ENCODE data around the gene TPR. TPM values are rescaled to one million over a fixed set of nuclear protein-coding genes. Genes with fewer than 3 reads are reported as not detected.

Gene TPR
- total and polyA plus RNA-seq, 2 of the 8 experiments (the other 6 are each of a cell fraction or from before 2014, with no cell fraction given): 57.1 to 102 TPM

GRCh38 chr1:186409091-186409490 lies 34.0 kb upstream of the TPR start:
- DNase-seq (ENCODE audit: low read depth in 1 of 2, low spot score in 2 of 2) (no peak), FAIRE-seq (no peak)
- H3K4me2 ChIP-seq (ENCODE audit: insufficient read depth in 1 of 2, low read depth in 2 of 2, low read length in 2 of 2): no peak overlapping the region
- H4K91ac ChIP-seq (replicated peaks; ENCODE audit: insufficient read length, low read length): no peak overlapping the region
- H3K23me2 ChIP-seq (ENCODE audit: low read depth, low read length): no peaks in the 10 kb centered on the region
- CTCF ChIA-PET (ENCODE audit: partially characterized antibody): interaction anchor here (0.6 to 1.3 kb wide), 5 partner anchors 9 to 728 kb away, joined by 3 to 4 read pairs (median 3); no protein-coding TSS in a partner anchor
- H3K4ac ChIP-seq (replicated peaks; ENCODE audit: insufficient read length, low read depth, low read length): no peak overlapping the region
- H3K4me1 ChIP-seq (replicated peaks in 1 of 4; ENCODE audit: control insufficient read depth in 3 of 4, insufficient read depth in 4 of 4, low read length in 3 of 4): no peaks in the 10 kb centered on the region
- peaks cover 0 to 58% (median 14%) of the 10 kb centered on the region in 4 experiments; a peak in 3 of 8 replicates for H3K36me3 ChIP-seq (ENCODE audit: control insufficient read depth in 2 of 4, insufficient read depth in 4 of 4, low read length in 3 of 4)
- H3K18ac ChIP-seq (ENCODE audit: extremely low read depth, low read length): no peak overlapping the region
- no peak overlapping the region for H2AK5ac ChIP-seq (ENCODE audit: low read depth, low read length)
- no peaks in the 10 kb centered on the region for H4K20me1 ChIP-seq (replicated peaks in 1 of 2; ENCODE audit: control insufficient read depth in 1 of 2, insufficient read depth in 2 of 2, low read length in 2 of 2)
- H3K14ac ChIP-seq (ENCODE audit: insufficient read length): no peak overlapping the region
- H3K4me3 ChIP-seq (ENCODE audit: extremely low read depth in 1 of 4, insufficient read depth in 2 of 4, low read depth in 3 of 4, low read length in 4 of 4): no peak overlapping the region
- POLR2A ChIA-PET (ENCODE audit: partially characterized antibody): interaction anchor here (1.4 kb wide), 1 partner anchor 34 kb away, joined by 4 read pairs; the partner anchor contains the start of gene TPR
- no peaks in the 10 kb centered on the region for H3K9me3 ChIP-seq (ENCODE audit: insufficient read depth in 2 of 2, low read depth in 1 of 2, low read length in 1 of 2)
- no peak overlapping the region for H2BK20ac ChIP-seq (ENCODE audit: low read length)
- no peak overlapping the region for H3K56ac ChIP-seq (replicated peaks; ENCODE audit: insufficient read length, low read depth, low read length)
- no peak overlapping the region for H2BK15ac ChIP-seq (ENCODE audit: low read length)
- H4K5ac ChIP-seq (ENCODE audit: insufficient read length, low read depth, low read length): no peak overlapping the region
- H3K27ac ChIP-seq (ENCODE audit: low read depth, low read length): no peak overlapping the region
- no peak overlapping the region for H2BK120ac ChIP-seq (replicated peaks; ENCODE audit: low read depth, low read length)
- no peaks in the 10 kb centered on the region for H3K79me1 ChIP-seq (ENCODE audit: low read depth, low read length)
- 98% methylated on average over 3 of the region's 3 CpGs; no CpG with 5 or more reads in 1 of the 2 experiments for WGBS, 2 experiments (ENCODE audit: extremely low coverage in 1 of 2, insufficient coverage in 1 of 2, insufficient read length in 1 of 2, insufficient replicate concordance in 2 of 2, low coverage in 1 of 2, low lambda C conversion rate in 2 of 2, missing lambda C conversion rate in 1 of 2)
- H2BK12ac ChIP-seq (ENCODE audit: low read depth, low read length): no peak overlapping the region
- H4K8ac ChIP-seq (ENCODE audit: extremely low read depth, insufficient read depth, low read length): no peak overlapping the region
- no peak overlapping the region for H2BK5ac ChIP-seq (ENCODE audit: low read depth, low read length)
- H3K27me3 ChIP-seq (replicated peaks in 1 of 4; ENCODE audit: control insufficient read depth in 3 of 4, extremely low read depth in 1 of 4, insufficient read depth in 3 of 4, low read length in 3 of 4): no peaks in the 10 kb centered on the region
- H3K79me2 ChIP-seq (ENCODE audit: control insufficient read depth in 1 of 2, insufficient read depth in 2 of 2, low read length in 2 of 2): no peaks in the 10 kb centered on the region
- H3K9ac ChIP-seq (replicated peaks in 1 of 4; ENCODE audit: extremely low read depth in 1 of 4, low read depth in 3 of 4, low read length in 3 of 4): no peak overlapping the region
- H3K23ac ChIP-seq (ENCODE audit: insufficient read length): no peak overlapping the region
- no peak overlapping the region for H2AFZ ChIP-seq (ENCODE audit: low read length)
- TF ChIP-seq TBP (IDR thresholded peaks at IDR 0.05; ENCODE audit: low read depth, low read length) (no peak), GTF2F1 (IDR thresholded peaks at IDR 0.05; ENCODE audit: borderline replicate concordance, low read depth, low read length) (no peak), CBX8 (IDR thresholded peaks at IDR 0.05; ENCODE audit: borderline replicate concordance, low read depth, low read length) (no peak), MAX (IDR thresholded peaks at IDR 0.05) (no peak), YY1 (IDR thresholded peaks at IDR 0.05; ENCODE audit: low read depth, low read length) (no peak), CEBPB (IDR thresholded peaks at IDR 0.05; ENCODE audit: low read depth, low read length) (no peak), RXRA (IDR thresholded peaks at IDR 0.05; ENCODE audit: insufficient read depth, low read depth, low read length) (no peak), SIN3A (conservative IDR thresholded peaks at IDR 0.05 in 1 of 2, IDR thresholded peaks at IDR 0.05 in 1 of 2; ENCODE audit: low read depth in 1 of 2, low read length in 2 of 2) (no peak), RBBP5 (IDR thresholded peaks at IDR 0.05; ENCODE audit: borderline replicate concordance, low read depth, low read length) (no peak), TCF12 (IDR thresholded peaks at IDR 0.05; ENCODE audit: low read depth, low read length) (no peak)
